HG02798 (cell line): ENCODE results near the gene GRM8.

Experiments
- ATAC-seq: cut with Tn5 transposase; IDR thresholded peaks from one replicate; pipeline ENCODE4 v1.9.1; 2021; ENCODE audit warnings: mild to moderate bottlenecking; ENCODE audit not compliant: unreplicated experiment, poor library complexity

GRM8 gene

DNA sequence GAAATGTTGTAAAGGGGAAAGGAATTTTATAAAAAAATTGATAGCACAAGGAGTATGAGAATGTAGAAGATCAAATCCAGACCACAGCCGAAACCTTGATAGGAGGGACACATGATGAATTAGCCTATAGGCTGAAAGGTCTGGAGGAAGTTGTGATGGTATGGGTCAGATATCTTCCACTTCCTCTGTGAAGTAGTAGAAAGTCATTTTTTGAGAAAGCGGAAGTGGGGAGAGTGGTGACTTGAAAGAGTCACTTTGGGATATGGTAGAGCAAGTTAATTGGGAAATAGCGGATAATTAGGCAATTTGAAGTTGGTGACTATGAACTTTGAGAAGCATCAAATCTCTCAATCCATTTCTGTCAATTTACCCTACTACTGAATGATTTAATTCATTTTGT lies 99.4 kb downstream of the GRM8 start:
- no peak for ATAC-seq

DNA sequence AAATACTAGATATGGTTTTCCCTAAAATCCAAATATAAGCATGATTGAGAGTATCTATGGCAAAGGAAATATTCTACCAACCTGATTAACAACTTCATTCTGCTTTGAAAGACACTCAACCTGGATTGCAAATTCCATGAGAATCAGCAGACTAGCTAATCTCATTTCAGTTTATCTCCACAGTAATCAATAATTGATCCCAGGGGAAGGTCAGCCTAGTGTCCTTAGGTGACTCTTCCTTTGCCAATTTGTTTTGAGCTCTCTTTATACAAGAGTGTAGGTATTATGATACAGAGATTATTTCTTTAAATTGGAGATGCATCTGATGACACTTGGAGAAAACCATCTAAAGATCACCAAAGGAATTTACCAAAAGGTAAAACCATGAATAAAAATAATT lies 100.3 kb downstream of the GRM8 start:
- no peak for ATAC-seq

DNA sequence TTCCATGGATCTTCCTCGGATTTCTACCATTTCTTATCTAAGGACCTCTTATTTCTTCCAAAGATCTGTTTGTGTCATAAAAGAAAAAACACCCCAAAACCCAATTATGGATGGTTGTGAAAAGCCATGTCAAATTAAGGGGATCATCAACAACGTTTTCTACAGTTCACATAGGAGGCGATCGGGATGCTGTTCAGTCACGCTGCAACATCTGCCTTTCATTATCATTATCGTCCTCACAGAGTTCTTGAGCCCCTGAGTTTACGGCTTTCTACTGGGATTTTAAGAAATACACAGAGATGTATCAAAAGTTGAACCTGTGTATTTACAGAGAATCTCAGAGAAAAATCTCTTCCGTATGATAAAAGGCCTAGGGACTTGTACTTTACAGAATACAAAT lies 101.4 kb downstream of the GRM8 start:
- no peak for ATAC-seq

DNA sequence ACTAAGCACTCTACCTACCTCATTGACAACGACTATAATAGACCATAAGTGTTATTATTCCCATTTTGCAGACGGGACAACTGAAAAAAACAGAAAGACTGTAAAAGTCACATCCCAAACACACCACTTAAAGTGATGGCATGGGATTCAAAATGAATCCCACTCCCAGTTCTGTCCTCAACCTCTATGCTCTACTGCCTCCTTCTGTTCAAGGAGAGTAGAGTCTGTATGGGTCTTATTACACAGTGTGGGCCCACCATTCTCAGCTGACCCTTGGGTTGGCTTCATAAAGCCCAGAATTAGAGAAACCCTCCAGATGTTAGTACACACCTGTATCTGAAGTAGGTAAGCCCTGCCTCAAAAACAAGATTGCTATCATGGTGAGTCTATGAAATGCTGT lies 102.2 kb downstream of the GRM8 start:
- no peak for ATAC-seq

DNA sequence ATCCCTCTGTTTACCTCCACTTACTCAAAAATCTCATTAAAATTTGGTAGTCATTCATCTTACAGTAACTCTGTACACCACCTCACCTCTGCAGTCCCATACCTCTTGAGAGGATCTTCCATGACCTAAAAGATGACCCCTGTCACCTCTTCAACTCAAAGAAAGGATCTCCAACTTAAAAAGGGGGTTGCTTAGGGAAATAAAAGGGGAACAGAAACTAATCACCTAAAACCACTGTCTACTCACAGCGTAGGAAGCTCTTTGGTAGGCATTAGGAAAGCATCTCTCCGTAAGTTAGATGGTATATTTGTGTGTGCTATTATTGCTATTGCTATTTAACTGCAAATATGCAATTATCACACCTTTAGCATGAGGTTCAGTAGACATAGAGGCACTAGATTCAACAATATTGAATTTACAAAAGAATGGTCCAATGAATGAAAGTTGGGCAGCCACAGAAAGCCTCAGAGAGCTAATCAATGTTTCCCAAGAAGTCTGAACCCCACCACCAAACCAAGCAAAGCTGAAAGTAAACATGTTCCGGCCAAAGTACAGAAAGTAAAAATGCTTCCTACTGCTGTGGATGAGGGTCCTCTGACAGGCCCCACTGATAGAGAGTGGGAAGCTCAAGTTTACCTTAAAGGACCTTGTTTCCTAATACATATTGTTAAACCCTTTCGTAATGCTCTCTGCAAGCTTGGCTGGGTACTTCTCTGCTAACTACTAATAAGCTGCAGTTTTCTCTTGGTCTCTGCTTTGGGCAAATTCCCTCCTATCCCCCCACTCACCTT lies 105.8 kb downstream of the GRM8 start:
- ATAC-seq, result no peak

DNA sequence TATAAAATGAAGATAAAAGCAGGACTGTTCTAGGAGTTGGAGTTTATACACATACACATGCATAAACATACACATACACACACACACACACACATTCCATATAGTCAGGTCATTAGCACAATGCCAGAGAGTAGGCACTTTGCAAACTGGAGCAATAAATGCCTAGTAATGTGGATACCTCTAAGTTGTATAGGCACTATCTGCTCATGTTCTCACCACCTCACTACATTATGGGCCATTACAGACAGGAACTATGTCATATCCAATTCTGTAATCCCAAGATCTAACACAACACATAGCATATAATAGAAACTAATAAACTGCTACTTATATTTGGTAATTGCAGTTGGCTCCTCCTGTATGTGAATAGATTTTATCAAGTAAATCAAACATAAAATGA lies 115.6 kb downstream of the GRM8 start:
- ATAC-seq, result no peak

DNA sequence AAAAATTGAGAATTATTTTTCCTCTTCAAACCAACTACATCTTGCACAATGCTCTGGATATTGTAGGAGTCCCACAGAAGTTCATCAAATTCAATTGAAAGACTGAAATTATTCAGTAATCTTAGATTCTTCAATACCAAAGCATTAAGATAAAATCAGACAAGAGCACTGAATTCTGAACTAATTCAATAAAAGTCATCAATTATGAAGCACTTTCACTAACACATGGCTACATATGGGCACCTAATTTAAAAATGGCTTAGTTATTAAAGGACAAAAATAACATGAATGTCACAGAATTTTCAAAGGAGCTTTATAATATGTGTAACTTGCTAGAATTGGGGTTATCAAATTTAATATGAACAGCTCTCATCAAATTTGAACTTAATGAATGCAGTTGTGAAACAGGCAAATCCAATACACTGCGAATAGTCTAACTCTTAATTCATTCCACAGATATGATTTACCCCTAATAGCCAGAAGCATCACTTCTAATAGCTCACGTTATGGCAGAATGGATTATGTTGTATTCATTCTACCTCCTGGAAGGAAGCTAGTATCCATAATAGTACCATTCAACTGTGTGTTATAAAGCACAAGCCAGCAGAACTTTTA lies 116.8 kb downstream of the GRM8 start:
- ATAC-seq, result no peak

DNA sequence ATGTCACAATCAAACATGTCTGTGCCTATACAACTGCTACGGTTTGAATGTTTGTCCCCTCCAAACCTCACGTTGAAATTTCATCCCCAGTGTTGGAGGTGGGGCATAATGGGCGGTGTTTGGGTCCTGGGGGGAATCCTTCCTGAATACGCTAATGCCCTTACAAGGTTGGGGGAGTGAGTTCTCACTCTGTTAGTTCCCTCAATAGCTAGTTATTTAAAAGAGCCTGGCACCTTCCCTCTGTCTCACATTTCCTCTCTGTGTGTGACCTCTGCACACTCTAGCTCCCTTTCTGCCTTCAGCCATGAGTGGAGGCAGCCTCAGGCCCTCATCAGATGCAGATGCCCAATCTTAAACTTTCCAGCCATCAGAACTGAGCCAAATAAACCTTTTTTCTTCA lies 129.5 kb downstream of the GRM8 start:
- no peak for ATAC-seq

DNA sequence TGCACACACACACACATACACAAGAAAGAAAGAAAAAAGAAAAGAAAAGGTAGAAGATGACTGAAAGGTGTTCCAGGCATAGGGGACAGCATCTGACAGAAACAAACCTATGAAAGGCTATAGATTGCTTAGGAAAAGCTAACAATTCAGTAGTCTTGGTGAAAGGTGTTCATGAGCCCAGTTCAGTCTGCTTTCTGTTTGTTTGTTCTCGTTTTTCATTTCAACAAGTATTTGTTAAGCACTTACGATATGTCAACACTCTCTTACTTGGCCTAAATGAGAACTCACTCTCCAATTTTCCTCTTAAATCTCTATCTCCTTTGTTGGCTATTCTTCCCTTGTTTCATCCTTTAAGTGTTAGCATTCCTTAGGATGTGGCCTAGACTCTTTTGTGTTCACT lies 133.2 kb downstream of the GRM8 start:
- no peak for ATAC-seq

DNA sequence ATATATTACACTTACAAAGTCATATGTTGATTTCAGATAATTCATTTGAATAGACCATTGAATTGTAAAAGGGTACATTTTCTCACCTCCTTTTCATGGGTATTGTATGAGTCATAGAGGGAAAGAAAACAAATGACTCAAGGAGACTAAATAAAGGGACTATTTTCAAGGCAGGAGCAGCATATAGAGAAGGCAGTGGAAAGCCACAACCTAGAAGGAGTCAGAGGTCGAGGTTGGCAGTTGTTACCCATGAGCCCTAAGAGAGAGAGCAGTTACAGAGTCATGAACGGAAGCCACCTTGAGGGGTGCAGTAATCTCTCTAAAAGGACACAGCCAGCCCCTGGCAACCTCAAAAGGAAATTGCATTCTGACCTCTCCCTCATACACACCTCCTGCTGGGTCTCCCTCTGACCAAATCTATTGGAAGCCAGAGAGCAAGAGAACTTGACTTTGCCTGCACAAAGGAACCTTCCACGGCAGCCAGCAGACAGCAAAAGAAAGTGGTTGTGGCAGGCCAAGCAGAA lies 137.9 kb downstream of the GRM8 start:
- ATAC-seq, result no peak

DNA sequence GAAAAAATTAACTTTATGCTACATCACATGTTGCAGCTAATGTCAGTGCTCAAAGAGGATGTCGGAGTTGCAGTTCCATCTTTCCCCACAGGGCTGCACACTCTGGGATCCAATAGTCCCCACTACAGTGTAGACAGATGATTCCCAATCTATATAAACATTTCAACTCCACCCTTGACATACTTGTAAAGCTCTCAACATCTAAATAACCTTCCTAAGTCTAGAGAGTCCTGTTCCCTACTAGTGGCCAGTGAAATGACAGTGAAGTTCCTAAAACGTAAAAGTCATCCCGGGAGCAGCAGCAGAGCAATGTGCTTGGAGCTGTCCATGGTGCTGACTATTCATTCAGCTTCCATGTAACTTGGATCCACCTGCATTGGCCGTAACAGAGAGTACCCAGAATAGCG lies 145.1 kb downstream of the GRM8 start:
- peak; percentile 87 for ATAC-seq

DNA sequence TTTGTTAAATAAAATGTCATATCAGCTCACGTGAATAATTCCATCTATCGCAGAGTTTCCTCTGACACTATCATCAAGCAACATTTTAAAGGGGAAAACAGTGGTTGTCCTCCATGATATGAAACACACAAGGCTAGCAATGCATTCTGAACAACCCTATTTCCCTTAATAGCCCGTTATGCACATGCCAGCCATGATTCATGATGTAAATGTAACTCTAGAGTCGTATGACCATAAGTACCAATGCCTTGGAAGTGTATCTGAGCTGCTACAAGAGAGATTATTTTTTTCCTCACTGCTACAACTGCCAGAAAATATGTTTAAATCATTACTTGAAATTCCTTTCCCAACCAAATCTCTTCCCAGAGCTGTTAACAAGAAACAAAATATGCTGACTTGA lies 159.4 kb downstream of the GRM8 start:
- no peak for ATAC-seq

DNA sequence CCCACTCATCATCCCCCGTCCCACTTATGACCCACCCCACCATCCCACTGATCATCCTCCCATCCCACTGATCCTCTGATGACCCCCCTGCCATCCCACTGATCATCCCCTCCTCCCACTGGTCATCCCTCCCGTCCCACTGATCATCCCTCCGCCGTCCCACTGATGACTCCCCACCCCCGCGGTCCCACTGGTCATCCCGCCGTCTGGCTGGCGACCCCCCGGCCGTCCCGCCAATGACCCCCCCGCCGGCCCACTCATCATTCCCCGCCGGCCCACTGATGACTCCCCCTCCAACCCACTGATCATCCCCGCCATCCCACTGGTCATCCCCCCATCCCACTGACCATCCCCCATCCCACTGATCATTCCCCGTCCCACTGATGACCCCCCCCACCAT lies 161.1 kb downstream of the GRM8 start:
- ATAC-seq, result no peak

DNA sequence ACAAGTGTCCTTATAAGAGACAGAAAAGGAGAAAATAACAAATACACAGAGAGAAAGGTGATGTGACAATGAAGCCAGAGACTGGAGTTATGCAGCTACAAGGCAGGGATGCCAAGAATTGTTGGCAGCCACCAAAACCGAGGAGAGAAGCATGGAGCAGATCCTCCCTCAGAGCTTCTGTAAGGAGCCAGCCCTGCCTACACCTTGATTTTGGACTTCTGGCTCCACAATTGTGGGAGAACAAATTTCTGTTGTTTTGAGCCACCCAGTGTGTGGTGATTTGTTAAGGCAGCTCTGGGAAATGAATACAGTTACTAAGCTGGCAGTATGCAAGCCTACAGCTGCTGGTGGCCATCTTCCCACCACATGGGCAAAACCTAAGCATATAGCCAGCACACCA lies 163.6 kb downstream of the GRM8 start:
- no peak for ATAC-seq

DNA sequence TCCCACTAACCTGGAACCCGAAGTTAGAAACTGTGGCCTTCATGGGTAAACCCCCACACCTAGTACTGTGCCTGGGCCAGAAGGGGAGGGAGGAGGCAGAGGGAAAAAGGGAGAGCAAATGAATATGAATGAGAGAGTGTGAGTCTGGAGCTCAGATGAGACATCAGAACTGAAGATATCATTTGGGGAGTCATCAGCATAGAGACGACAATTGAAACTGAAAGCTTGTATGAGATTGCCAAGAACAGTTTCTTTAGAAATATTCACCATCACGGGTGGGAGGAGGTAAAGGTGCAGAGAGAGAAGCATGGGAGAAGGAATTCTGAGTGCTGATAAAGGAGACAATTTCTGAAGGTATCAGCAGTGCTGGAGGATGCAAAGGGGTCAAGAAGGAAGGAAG lies 171.2 kb downstream of the GRM8 start:
- ATAC-seq, result no peak

DNA sequence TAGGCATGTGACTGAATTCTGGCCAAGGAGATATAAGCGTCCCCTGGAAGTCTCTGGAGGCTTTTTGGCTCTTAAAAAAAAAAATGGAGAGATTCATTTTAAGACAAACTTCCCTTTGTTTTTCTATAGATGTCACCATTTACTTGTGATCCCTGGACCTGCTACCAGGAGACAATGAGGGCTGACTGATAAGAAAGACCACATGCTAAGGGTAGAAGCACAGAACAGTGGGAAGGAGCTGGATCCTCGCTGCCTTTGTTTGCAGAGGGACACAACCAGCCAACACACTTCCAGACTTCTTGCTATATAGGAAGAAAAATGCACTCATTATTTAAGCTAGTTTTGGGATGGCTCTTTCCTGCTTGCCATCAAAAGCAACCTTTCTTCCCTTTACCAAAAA lies 172.2 kb downstream of the GRM8 start:
- no peak for ATAC-seq

DNA sequence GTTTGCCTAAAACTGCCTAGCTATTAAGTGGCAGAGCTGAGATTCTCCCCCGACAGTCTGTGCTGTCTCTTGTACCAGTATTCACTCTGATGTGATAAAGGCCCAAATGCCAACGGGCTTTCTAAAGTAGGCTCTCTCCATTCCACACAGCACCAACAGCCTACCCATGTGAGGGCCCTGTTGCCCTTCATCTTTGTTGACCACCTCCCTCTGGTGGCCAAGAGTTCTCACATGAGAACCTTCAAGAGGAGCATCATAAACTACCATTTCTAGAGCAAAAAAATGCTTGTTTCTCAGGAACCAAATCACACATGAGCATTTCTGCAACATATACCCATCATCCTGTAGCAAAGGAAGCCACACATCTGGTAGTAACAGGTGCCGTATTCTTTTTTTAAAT lies 185.8 kb downstream of the GRM8 start:
- peak; percentile 37 for ATAC-seq

DNA sequence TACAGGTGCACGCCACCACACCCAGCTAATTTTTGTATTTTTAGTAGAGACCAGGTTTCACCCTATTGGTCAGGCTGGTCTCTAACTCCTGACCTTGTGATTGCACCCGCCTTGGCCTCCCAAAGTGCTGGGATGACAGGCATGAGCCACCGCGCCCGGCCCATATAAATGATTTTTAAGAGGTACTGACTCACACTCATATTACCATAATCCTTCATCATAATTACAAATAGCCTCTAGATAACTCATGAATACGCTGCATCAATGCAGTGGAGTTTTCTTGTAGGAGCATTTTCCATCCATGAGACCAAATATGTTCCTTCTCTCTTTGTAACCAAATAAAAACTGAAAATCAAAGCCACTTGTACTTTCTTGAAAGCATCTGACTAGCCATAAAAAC lies 193.3 kb downstream of the GRM8 start:
- ATAC-seq, result no peak

DNA sequence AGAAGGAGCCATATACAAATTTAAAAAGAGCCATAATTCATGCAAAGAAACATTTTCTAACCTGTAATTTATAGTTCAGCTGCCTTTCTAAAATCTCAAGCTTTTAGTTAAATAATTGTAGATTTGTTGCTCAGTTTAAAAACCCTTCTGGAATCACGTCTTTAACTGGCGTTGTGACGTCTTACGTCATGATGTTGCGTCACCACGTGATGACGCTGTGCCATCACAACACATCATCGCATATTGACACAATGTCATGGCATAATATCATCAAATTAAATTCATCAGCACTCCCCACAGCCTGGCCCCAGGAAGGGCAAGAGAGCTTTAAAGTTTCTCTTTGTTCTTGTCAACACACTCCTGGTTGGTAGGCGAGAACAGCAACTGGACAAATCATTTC lies 194.8 kb downstream of the GRM8 start:
- ATAC-seq, result no peak

DNA sequence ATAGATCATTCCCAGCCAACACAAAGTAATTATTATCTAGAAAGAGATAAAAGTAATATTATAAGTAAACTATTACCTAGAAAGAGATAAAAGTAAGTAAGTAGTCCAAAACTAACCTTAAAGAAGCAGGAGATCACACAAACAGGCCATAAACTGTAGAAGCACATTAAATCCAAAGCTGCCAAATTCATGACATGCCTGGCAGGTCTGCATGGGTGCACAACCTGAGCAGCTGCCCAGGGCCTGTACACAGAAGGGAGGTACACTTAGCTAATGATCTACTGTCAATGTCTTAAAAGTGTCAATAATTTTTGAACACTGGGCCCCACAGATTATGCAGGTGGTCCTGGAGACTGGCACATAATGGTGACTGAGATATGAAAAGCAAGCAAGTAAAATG lies 196.5 kb downstream of the GRM8 start:
- ATAC-seq, result no peak

DNA sequence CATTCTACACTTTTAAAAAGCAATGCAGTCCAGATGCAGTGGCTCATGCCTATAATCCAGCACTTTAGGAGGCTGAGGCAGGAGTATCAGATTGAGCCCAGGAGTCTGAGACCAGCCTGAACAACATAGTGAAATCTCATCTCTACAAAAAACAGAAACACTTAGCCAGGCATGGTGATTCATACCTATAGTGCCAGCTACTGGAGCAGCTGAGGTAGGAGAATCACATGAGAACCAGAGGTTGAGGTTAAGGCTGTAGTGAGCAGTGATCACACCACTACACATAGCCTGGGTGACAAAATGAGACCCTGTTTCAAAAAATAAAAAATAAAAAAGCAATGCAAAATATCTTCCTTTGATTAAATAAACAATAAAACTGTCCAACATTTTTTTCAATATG lies 205.2 kb downstream of the GRM8 start:
- ATAC-seq, result no peak
